EH (cell line): ENCODE results near the gene QRICH1.
"Not testable (repeated sequence)": the region's sequence is repeated elsewhere in the genome, so short reads cannot be mapped to it uniquely, and the experiment has no call there.

Experiments used
- DNase-seq: peaks from one replicate; pipeline ENCODE4 v3.0.0-alpha.2; 2015; ENCODE audit warnings: low read depth

QRICH1 gene

DNA sequence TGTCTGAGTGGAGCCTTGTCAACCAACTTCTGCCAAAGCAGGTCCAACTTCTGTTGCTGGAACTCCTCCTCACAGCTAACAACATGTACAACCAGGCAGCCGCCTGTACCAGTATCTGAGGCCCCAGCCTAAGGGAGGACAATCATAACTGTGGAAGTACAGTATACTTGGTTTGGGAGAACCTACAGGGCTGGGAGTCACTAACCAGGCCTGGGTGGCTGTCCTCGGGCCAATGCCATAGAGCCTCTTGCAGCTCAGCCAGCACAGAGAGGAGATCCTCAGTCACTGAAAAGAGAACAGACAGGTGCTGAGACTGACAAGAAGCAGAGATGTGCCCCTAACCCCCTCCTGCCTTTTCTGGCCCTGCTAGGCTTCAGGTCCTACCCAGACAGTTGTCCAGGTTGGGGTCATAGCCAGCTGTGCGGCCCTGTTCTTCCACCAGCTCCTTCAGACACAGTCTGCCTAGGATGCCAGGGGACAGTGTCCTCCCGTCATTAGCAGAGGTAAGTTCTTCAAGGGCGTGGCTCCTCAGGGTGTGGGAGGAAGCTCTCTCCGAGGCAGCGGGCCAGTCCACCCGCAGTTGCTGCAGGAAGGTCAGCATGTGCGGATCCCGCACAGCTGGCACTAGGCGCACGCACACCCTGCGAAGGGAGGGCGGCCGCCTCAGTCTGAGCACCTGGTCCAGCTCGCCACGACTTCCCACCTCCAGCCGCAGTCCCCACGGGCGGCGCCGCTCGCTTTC is 76.5 kb downstream of the QRICH1 start:
- peak; percentile 17 for DNase-seq

GRCh38 chr3:49016414-49017228 is 77.2 kb downstream of the QRICH1 start:
- no peak for DNase-seq

DNA sequence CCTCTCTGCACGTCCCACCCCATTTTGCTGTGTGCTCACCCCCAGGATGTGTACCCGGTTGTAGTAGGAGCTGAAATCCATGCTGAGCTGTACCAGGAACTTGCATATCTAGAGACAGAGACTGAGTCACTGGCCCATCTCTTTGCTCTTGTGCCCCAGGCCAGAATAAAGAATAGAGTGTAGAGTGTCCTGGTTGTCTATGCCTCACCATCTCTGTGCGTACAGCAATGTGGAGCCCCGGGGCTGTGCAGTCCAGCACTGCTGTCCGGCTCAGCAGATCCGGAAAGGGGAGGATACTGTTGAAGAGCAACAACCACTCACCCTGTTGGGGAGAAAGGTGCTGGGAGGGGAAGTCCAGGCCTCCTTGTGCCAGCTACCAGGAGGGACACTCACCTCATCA is 78.1 kb downstream of the QRICH1 start:
- no peak for DNase-seq

DNA sequence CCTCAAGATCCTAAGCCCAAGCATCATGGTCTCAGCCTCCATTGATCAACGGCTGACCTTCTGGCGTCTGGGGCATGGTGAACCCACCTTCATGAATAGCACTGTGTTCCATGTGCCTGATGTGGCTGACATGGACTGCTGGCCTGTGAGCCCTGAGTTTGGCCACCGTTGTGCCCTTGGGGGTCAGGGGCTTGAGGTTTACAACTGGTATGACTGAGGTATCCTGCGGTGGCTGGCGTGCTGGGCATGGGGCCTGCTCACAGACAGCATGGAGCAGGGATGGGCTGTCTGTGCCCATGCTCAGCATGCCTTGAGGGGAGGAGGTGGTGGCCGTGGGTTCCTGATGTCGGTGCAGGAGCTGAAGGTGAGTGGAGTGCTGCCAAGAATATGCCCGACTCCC is 78.8 kb downstream of the QRICH1 start:
- no peak for DNase-seq

- peak; percentile 49 for DNase-seq
Measured at GRCh38 chr3:49013738-49014660, 79.9 kb downstream of the QRICH1 start.

DNA sequence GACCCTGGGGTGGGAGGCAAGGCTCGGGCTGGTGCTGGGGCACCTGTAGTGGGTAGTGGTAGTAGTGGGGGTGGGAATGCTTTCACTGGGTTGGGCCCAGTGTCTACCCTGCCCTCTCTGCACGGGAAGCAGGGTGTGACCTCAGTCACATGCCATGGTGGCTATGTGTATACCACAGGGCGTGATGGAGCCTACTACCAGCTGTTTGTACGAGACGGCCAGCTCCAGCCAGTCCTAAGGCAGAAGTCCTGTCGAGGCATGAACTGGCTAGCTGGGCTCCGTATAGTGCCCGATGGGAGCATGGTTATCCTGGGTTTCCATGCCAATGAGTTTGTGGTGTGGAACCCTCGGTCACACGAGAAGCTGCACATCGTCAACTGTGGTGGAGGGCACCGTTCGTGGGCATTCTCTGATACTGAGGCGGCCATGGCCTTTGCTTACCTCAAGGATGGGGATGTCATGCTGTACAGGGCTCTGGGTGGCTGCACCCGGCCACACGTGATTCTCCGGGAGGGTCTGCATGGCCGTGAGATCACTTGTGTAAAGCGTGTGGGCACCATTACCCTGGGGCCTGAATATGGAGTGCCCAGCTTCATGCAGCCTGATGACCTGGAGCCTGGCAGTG is 80.6 kb downstream of the QRICH1 start:
- DNase-seq, result no peak

DNA sequence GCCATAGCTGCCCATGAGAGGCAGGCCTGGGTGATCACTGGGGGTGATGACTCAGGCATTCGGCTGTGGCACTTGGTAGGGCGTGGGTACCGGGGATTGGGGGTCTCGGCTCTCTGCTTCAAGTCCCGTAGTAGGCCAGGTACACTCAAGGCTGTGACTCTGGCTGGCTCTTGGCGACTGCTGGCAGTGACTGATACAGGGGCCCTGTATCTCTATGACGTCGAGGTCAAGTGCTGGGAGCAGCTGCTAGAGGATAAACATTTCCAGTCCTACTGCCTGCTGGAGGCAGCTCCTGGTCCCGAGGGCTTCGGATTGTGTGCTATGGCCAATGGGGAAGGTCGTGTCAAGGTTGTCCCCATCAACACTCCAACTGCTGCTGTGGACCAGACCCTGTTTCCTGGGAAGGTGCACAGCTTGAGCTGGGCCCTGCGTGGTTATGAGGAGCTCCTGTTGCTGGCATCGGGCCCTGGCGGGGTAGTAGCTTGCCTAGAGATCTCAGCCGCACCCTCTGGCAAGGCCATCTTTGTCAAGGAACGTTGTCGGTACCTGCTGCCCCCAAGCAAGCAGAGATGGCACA is 81.3 kb downstream of the QRICH1 start:
- no peak for DNase-seq

- DNase-seq, result no peak
Measured at GRCh38 chr3:49009396-49009795, 84.5 kb downstream of the QRICH1 start.

GRCh38 chr3:49008627-49009026 is 85.2 kb downstream of the QRICH1 start:
- DNase-seq, result not testable (repeated sequence)

DNA sequence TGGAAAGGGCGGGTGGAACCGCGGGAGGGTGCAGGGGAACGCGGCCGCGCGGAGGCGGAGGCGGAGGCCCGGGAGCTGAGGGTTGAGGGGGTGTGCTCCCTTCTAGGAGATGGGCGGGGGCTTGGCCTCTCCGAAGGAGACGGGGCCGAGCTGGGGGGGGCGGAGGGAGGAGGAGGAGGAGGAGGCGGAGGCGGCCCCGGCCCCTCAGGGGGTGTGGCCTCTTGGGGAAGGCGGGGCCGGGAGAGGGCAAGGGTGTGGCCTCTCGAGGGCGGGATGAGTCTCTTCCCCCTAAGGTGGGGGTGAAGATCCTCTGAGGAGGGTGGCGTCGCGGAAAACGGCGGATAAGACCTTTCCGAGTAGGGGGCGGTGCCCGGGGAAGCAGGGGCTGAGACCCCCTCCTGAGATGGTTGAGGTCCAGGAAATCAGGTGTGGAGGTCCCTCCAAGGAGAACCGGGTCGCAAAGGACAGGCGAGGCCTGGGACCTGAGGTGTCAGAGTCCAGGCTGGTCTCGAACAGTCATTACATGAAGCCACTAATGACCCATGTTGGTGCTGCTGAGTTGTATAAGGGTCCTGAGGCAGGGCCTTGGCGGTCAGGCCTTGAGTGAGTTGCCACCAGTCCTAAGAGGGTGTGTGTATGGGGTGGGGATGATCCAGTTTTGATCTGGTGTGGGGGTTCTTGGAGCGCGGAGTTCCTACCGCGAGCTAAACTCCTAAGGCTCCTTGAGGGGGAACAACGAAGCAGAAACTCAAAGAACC is 85.9 kb downstream of the QRICH1 start:
- peak; percentile 94 for DNase-seq

DNA sequence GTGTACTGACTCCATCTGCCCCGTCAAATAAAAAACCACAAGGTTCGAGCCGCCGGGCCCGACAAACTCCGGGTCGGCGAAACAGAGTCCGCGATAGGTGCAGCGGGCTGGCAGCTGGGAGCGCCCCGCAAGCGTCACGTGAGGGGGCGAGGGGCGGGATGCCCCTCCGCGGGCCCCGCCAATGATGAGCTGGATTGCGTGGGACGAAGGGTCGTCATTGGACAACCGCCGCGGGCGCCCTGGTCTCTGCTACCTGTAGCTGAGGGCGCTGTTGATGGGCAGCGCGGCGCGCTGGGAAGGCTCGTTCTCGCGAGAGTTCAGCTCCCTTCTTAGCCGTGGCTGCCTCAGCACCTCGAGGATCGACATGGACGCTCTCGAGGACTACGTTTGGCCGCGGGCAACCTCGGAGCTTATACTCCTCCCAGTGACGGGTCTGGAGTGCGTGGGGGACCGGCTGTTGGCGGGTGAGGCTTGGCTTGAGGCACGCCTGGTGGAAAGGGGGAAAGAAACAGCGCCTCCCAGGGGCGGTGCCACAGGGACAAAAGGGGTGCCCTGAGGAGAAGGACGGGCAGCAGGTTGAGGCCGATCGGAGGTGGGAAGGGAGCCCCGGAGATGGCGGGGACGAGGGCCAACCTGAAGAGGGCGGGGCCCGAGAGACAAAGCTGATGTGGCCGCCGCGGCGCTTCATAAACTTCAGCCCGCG is 86.7 kb downstream of the QRICH1 start, which contains the start of gene WDR6:
TSS of gene WDR6 (plus strand) at position 324 of the 703 bp plus-strand sequence. CDS start at position 365, 41 bp downstream.
- DNase-seq, result peak; percentile 99

DNA sequence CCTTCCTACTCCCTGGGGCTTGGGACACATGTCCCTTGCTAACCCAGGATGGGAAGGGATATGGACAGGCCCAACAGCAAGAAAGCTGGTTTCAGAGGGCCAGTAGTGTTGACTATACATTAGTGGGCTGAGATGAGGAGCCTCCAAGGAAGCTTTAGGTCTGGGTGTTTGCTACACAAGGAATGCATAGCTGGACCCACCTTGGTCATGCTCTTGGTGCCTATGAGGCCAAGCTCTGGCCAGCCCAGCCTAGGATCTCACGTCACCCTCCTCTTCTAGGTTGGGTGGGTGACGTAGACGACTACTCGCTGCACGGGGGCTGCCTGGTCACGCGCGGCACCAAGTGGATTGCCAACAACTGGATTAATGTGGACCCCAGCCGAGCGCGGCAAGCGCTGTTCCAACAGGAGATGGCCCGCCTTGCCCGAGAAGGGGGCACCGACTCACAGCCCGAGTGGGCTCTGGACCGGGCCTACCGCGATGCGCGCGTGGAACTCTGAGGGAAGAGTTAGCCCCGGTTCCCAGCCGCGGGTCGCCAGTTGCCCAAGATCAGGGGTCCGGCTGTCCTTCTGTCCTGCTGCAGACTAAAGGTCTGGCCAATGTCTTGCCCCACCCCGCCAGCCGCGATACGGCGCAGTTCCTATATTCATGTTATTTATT is 87.3 kb downstream of the QRICH1 start:
- peak; percentile 33 for DNase-seq

DNA sequence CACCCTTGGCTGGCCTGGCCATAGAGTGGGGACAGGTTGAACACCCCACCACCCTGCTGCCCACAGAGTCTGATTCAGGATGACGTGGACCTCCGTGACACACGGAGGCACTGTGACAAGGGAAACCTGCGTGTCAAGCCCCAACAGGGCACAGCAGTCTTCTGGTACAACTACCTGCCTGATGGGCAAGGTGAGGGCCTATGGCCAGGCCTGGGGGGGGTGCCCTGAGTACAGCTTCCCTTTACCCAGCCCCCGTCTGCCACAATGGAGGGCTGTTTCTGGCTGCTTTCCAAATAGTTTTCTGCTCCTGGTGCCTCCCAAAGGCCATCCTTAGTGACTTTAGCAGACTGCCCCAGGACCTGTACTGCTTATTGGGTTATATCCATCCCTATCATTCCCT is 87.9 kb downstream of the QRICH1 start:
- DNase-seq, result no peak

GRCh38 chr3:49005303-49005680 is 88.6 kb downstream of the QRICH1 start:
- no peak for DNase-seq

DNA sequence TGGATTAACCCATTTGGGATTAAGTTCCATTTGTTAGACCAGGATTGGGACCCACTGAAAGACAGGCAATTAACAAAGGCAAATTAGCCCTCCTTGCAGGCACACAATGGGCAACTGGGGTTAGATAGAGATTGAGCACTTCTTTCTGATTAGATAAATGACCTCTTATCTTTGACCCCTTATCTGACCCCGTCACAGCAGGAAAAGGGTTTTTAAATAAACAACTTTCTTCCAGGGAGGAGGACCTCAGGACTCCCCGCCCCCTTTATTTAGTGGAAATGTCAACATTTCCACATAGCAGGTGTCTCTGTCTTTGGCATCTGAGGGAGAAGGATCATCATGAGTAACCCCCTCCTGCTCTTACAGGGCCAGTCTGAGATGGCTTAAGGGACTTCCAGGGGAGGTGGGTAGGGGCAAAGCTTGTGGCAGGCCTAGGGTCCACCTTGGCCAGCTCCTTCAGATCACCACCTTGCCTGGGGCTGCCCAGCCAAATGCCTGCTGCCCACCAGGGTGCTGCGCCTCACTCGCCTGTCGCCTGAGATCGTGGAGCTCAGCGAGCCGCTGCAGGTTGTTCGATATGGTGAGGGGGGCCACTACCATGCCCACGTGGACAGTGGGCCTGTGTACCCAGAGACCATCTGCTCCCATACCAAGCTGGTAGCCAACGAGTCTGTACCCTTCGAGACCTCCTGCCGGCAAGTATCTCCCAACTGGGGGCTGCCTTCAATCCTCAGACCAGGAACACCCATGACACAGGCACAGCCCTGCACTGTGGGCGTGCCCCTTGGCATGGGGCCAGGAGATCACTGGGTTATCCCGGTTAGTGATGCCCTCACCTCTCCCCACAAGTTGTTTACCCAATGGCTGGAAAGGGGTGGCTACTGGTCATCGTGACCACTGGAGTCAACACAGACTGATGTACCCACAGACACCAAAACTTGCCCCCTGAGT is 89.2 kb downstream of the QRICH1 start:
- DNase-seq, result no peak

- no peak for DNase-seq
Measured at GRCh38 chr3:49001155-49001554, 92.7 kb downstream of the QRICH1 start.

DNA sequence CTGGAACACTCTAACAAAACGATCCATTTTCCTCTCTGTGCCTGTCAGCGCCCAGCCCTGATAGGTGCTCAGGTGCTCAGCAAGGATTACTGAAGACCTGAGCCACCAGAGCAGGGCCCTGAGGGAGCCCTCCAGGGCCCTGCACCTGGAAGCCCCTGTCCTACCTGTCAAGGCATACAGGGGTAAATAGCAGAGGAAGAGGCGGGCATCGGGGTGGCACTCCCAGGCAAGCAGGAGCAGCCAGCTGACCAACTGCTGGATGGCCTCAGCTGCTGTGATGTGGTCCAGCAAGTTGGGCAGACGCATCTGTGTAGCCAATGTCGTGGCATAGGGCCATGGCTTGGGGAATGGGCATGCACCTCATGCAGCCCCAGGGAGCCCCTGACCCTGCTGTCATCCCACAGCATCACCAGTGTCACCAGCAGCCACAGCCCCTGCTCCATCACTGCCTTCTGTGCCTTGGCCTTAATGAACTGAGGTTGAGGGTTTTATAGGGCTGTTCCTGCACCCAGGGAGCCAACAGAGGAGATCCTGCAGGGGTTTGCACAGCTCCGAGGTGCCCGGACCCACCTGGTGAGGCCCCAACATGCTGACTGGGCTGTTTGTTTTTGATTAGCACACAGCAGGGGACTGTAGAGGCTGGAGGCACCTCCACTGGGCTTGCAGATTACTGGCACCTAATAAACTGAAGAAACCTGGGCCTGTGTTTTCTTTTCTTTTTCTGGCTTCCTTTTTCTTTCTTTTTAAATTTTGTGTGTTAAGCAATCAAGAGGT is 94.6 kb downstream of the QRICH1 start:
- no peak for DNase-seq
